HG02571 (cell line): ENCODE data around the gene SH3RF1.
"Not testable (repeated sequence)": the region's sequence is repeated elsewhere in the genome, so short reads cannot be mapped to it uniquely, and the experiment has no call there.

Experiments
- ATAC-seq: cut with Tn5 transposase; IDR thresholded peaks from one replicate; pipeline ENCODE4 v1.9.1; 2021; ENCODE audit warnings: mild to moderate bottlenecking, moderate library complexity; ENCODE audit not compliant: unreplicated experiment

SH3RF1 gene

DNA sequence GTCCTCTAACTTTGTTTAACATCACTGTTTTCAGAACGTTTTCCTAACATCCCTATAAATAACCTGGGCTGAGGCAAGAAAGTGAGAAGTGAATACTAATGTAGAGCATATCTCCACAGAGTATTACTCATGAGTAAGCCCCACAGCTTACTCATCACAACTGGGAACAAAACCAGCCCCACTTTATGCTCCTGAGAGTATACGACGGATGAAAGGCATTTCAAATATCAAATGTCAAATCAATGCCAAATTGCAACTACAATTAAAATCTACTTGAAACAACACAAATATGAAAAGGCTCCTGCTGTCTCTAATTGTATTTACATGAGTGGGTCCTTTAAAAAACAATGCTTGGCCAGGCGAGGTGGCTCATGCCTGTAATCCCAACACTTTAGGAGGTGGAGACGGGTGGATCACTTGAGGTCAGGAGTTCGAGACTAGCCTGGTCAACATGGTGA lies 41.2 kb downstream of the SH3RF1 start:
- ATAC-seq, result no peak

DNA sequence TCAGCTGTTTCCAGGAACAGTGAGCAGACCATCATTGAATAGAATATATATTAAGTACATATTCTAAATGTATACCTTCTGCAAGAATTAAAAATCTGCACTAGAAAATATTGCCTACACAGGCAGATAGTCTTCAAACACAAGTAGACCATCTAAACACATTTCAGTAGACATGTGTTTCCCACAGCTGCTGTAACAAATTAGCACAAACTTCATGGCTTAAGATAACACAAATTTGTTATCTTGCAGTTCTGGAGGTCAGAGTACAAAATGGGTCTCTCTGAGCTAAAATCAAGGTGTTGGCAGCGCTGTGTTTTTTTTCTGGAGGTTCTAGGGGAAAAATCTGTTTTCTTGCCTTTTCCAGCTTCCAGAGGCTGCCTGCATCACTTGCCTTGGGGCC lies 42.7 kb downstream of the SH3RF1 start:
- ATAC-seq, result no peak

DNA sequence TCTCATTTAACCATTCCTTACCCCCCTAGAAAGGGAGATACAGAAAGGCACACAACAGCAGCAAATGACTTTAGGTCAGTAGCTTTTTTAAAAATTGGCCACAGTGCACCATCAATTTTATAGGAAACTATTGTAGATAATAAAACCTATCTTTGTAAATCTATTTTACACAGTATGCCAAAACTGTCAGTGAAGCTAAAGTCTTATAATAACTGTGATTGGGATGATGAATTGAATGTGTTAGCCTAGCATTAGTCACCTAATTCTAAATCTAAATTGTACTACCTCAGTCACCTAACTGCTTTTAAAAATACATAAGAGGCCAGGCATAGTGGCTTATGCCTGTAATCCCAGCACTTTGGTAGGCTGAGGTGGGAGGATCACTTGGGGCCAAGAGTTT lies 44.2 kb downstream of the SH3RF1 start:
- no peak for ATAC-seq

DNA sequence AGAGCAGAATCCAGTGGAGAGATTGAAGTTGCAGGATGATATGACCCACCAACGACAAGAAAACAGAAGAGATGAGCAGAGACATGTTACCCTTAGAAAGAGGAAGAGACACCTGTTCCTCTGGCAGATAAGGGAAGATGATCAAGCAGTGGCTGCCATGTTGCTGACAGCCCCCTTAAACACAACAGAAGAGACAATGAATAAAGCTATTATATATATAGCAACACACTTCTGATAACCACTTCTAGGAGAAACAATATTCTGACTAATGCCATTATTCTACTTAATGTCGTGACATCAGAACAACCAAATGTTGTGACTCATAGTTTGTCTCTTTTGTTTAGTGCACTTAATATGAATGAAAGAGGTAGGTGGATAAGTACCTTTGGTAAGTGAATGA lies 44.9 kb downstream of the SH3RF1 start:
- ATAC-seq, result no peak

DNA sequence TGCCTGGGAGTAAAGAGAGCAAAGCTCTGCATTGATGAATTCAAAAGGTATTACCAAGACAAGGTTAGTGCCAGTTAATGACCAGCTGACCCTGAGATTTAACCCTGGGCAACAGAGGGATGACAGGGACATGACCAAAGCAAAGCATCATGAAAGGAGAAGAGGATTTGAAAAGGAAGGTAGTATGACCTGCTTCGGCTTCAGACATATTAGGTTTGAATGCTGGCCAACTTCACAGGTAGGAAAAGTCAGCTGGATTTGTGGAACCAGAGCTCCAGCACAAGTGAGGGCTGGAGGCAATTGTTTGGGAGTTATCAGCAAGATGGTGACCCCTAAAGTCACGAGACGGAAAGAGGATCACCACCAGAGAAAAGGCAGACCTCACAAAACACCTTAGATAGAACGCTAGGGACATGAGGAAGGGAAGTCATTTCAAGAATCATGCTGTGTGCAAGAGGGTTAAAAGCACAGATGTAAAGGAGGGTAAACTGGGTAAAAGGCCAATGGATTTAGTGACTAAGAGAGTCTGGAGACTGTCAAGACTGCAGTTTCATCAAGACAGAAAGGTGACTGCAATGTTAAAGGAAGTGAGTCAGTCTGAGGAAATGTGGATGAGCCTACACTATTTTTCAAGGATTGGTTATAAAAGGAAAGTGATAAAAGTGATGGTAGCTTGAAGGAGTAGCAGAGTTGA lies 45.6 kb downstream of the SH3RF1 start:
- no peak for ATAC-seq

DNA sequence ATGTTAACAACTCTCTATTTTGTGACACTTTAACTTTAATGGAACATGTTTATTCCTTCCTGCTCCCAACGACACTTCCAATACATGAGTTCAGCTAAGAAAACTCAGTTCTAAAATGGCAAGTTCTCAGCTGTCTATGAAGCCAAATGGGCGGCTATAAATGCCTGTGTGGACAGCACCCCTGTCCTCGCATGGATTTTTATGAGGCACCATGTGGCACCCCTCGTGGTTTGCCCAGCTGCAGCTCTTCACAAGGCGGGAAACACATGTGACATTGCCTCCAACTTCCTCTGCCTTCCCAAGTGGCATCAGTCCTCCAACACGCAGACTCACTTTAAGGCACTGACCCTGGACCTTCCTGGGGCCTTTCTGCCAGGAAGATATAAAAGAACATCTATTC lies 48.0 kb downstream of the SH3RF1 start:
- no peak for ATAC-seq

DNA sequence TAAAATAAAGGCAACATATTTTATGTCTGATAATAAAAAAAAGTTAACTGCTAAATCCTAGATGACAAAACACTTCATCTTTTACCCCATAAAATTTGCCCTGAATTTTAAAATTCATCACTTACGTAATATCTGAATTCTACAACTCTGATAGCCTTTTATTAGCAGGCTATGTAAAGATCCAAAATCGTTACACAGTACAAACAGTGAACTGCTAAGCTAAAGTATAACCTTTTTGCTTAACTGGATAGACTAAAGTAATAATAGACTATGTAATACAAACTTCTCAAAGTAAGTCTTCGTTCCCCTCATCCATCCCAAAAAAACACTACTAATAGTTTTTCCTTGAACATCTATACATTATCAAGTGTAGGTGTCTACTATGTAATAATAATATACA lies 49.1 kb downstream of the SH3RF1 start:
- no peak for ATAC-seq

DNA sequence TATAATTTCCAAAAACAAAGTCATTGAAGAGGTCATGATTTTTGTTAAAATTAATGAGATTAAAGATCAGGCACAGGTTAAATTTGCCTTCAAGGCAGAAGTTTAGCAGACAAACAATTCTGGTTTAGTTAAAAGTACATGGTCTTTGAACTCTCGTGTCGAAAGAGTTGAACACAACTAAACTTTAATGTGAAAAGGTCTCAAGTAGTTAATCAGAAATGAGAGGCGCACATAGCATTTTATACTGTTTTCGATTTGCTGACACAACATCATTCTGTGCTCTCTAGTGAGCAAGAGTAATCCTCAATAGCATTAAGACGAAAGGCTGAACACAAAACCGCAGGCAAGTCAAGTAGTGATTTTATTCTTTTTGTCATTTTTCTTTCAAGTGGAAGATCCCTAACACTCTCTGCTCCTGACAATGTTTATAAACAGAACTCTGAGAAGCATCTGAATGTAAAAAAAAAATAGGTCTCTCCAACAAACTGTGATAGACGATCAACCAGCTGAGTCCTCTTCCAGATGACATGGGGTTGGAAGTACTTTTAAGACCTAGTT lies 49.8 kb downstream of the SH3RF1 start:
- ATAC-seq, result no peak

DNA sequence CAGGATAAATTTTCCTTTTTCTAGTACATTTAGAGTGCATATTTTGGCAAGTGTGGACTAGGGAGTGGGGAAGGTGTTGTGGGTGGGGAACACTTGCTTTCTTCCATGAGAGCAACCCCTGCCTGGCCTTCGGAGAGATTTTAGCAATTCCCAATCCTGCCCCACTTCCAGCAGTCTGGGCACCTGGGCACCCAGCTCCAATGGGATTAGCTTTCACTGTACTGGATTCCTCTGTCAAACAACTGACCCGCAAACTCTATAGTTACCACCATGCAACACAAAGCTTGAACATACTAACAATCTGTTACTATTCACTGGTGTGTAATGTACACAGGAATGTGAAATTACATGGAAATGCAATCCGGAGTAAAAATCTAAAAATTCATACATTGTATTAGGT lies 50.3 kb downstream of the SH3RF1 start:
- no peak for ATAC-seq

DNA sequence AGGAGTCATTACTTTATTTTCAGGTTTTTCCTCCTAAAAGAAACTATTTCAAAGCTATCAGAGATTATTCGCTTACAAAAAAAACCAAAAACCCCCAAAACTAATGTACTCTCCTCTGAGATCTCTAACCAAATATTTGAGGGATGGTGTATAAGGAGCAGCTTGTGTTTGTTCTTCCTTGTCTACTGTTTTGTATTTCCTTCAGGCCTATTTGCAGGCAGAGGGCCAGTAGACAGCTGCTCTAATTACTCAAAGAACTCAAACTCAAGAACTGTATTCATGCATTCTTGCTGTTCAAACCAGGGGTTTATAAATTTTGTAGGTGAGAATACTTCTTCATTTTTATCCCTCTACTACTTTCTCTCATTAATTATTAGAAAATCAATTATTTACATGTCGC lies 51.3 kb downstream of the SH3RF1 start:
- ATAC-seq, result no peak

DNA sequence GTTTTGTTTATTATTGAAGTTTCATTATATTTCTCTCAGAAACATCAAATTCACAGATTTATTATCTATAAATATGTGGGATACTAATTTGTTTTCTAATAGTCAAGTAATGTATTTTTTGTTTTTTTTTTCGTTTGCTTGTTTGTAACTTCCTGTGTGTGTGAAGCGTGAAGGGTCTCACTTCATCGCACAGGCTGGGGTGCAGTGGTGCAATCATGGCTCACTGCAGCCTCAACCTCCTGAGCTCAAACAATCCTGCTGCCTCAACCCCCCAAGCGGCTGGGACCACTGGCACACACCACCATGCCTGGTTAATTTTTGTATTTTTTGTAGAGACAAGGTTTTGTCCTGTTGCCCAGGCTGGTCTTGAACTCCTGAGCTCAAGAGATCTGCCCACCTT lies 55.1 kb downstream of the SH3RF1 start:
- no peak for ATAC-seq

DNA sequence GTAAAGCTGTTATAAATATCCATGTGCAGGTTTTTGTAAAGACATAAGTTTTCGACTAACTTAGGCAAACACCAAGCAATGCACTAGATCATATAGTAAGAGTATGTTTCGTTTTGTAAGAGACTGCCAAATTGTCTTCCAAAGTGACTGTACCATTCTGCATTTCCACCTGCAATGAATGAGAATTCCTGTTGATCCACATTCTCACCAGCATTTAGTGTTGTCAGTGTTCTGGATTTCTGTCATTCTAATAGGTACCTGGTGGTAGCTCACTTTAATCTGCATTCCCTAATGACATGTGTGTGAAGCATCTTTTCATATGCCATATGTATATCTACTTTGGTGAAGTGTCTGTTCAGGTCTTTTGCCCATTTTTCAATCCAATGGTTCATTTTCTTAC lies 57.8 kb downstream of the SH3RF1 start:
- no peak for ATAC-seq

DNA sequence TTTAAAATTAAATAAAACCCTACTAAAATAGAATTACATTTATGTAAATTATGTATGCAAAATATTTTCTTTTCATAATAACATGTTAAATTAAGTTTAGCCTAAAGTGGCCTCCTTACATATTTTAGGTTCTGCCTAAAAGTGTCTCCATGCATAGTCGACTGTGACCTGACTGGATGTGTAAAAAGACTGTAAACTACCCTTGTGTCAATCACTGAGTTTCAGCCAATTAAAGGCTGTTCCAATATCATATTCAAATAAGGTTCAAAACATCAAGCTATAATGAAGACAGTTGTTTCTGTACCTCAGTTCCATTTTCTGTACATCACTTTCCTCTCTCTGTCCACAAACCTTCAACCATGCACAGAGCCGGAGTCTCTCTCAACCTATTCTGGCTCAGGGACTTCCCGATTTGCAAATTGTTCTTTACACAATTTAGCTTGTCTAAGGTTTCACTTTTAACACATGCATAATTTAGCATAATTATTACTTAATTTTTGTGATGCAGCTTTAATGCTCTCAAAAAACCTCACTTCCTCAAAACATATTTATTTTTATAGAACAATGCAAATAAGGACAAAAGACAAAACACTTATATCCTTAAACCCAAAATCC lies 60.1 kb downstream of the SH3RF1 start:
- ATAC-seq, result peak; percentile 91

DNA sequence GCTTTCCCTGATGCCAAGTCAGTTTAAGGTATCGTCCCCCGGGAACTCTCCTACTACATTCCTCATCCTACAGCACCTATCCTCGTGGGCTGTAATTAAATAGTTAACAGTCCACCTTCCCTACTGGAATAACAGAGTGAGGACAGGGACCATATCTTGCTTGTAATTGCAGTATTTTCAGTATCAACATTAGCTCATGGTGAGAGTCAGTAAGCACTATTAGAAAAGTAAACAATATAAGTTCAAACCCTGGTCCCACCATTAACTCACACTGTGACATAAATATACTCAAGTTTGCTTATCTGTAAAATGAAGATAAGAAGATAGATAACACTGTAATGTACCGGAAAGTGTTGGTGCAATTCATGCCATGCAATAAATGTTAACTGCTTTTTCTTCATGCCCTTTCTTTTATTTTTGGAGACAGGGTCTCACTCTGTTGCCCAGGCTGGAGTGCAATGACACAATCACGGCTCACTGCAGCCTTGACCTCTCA lies 61.3 kb downstream of the SH3RF1 start:
- ATAC-seq, result no peak

DNA sequence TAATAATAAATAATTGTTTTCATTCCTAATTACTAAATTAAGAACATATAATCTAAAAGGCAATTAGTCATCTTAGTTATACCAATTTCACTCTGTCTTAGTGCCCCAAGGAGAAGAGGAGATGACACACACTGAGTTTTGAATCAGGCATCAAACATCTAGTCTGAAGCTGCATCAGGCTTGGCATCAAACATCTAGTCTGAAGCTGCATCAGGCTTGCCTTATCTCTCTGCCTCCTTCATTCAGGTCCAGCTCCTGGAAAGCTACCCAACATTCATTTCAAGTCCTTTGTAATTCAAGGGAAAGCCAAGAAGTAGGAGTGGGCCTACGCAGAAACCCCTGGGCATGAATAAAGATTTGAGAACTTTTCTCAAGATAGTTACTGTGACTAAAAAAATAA lies 62.2 kb downstream of the SH3RF1 start:
- no peak for ATAC-seq

DNA sequence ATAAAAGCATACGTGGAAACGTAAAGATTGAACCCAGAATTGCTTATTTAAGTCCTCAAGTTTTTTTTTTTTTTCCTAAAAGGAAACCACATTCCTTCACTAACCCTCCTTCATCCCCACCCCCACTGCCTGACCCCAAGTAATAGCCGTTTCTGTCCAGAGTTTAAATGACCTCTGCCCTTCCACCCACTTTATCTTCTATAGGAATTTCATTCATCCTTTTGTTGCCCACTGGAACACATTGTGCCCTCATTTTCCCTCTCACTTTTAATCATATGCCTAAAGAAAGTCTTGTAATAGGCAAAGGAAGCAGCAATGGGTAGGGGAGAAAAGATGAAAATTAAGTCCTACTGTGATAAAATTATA lies 62.7 kb downstream of the SH3RF1 start:
- ATAC-seq, result no peak

DNA sequence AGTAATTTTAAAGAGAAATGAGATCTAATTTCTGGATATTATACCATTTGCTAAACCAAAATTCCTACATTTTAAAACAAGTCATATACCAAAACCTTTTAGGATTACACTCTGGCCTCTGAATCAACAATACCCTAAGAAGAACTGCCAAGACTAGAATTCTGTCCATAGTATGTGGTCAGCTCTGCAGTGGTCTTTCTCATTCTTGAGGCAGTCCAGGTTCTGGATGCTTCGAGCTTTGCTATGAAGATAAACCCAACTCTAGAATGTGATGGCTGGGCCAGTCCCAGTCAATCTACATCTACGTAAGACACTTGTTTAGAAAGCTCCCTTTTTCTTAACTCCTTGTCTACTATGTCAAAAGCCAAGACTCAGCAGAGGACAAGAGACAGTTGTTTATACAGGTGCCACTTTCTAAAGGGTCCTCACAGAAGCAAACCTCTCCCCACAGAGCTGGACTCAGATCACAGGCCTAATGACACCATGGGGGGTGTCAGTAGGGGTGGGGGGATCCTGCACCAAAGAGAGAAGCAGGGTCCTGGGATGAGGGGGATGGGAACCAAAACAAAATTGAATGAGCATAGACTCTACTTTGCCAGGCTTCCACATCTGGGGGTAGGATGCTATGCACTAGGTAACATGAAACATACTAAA lies 63.2 kb downstream of the SH3RF1 start:
- ATAC-seq, result no peak

DNA sequence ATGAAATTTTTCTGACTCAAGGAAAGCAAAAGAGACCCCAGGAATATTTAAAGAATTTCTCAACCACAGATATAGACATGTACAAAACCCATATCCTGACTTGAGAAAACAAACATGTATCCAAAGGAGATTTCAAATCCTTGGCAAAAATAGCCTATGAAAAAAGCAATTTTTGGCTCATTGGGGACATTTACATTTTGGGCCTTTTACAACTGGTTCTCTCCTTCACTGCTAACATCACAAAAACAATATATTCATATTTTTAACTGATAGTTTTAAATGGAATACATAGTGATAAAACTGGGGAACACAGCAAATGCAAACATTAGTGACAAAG lies 65.0 kb downstream of the SH3RF1 start:
- no peak for ATAC-seq

DNA sequence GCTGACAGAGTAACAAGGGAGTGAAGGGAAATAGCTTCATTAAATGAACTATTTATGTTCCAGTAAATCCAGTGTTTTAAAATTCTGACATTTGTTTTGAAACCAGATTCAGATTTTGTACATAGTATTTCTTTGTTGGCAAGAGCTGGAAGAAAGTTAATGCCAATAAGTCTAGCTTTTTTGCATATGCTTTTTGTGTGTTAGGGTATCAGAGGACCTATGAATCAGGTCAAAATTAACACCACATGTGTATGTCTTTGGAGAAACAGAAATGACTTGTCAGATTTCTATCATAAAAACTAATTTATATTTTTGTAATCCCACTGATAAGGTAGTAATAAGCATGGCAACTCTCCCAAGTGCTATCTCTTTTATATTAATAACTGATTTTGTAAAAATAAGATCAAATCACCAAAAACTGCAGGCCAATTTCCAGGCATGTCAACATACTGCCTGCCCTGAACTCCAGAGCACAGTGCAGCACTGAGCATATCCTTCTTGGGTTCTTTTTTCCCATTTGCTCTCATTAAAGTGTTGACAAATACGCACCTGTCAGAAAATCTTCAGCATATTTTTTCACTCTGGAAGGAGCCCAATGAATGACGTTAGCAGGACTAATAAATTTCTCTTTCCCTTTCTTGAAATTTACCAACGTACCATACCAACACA lies 65.5 kb downstream of the SH3RF1 start:
- no peak for ATAC-seq

DNA sequence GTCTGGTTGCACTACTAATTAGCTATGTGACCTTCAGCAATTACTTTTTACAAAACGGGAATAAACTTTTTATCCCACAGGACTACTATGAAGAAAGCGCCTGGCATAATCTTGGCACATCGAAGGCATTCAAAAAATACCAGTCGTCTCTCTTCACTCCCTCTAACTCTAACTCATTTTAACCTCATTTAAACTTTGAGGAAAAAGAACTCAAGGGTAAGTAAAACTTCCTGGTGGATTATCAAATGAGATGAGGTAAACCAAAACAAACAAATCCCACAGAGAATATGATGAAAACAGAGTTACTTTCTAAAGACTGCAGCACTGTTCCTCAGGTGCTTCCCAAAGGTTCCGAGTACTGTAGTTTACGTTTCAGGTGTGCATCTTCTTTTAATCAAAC lies 66.9 kb downstream of the SH3RF1 start:
- ATAC-seq, result no peak

DNA sequence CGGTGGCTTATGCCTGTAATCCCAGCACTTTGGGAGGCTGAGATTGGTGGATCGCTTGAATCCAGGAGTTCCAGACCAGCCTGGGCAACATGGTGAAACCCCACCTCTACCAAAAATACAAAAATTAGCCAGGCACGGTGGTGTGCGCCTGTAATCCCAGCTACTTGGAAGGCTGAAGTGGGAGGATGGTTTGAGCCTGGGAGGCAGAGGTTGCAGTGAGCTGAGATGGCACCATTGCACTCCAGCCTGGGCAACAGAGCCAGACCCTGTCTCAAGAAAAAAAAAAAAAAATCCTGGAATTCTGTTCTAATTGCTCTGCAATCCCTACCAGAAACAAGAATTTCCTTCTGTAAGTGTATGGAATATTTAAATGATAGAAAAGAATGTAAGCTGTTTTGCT lies 67.5 kb downstream of the SH3RF1 start:
- ATAC-seq, result not testable (repeated sequence)

DNA sequence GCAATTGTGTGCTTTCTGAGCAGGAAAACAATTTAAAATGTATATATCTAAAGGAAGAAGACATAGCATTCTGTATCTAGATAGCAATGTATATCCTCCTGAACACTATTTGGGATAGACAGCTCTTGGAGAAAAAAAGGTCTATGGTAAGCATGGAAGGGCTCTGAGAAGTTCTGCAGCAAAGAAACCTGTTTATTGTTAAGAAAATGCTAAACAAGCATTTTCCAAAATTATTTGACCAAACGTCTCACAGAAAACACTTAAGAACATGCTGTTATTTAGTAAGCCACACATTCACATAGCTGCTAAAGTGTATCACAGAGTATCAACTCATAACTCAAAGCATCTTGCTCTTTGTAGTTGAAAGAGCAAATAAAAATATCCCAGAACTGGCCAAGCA lies 67.9 kb downstream of the SH3RF1 start:
- no peak for ATAC-seq
